Liver (tissue), 9 donors: ENCODE measurements around the gene EFCAB14. TPM values are rescaled to one million over a fixed set of nuclear protein-coding genes. Genes with fewer than 3 reads are reported as not detected.
"Not testable (repeated sequence)": the region's sequence is repeated elsewhere in the genome, so short reads cannot be mapped to it uniquely, and the experiment has no call there.

Experiments
- DNase-seq: peaks from one replicate; pipeline ENCODE4 v3.0.0-alpha.2; 2017; ENCODE audit warnings: low spot score
- H3K27ac ChIP-seq, 2 donors: one replicate each; pipeline ENCODE4 v1.7.0; 2013; ENCODE audit warnings: inconsistent platforms in 2 of 2, low read length in 2 of 2, control low read depth in 1 of 2, low read depth in 1 of 2, mild to moderate bottlenecking in 1 of 2
- H3K27me3 ChIP-seq, 4 donors: one replicate each; pipeline versions ENCODE4 v1.6.1 to v1.7.0; 2013; ENCODE audit warnings: low read length in 3 of 4, inconsistent platforms in 1 of 4, mild to moderate bottlenecking in 1 of 4, moderate library complexity in 1 of 4; ENCODE audit not compliant: control insufficient read depth in 4 of 4, insufficient read depth in 4 of 4
- H3K36me3 ChIP-seq, 4 donors: one replicate each; pipeline versions ENCODE4 v1.6.1 to v1.7.0; 2013; ENCODE audit warnings: low read length in 3 of 4, mild to moderate bottlenecking in 3 of 4, low read depth in 1 of 4, moderate library complexity in 1 of 4; ENCODE audit not compliant: control insufficient read depth in 4 of 4, insufficient read depth in 3 of 4
- H3K4me1 ChIP-seq, 4 donors: one replicate each; pipeline versions ENCODE4 v1.6.1 to v1.7.0; 2013; ENCODE audit warnings: low read length in 3 of 4, mild to moderate bottlenecking in 3 of 4, moderate library complexity in 1 of 4; ENCODE audit not compliant: control insufficient read depth in 4 of 4, insufficient read depth in 4 of 4
- H3K4me3 ChIP-seq, 3 donors: one replicate each; pipeline versions ENCODE4 v1.6.1 to v1.7.0; 2013; ENCODE audit warnings: low read length in 3 of 3, control low read depth in 1 of 3, low read depth in 1 of 3, mild to moderate bottlenecking in 1 of 3
- H3K9ac ChIP-seq, 2 donors: one replicate each; pipeline ENCODE4 v1.7.0; 2013; ENCODE audit warnings: low read length in 2 of 2, mild to moderate bottlenecking in 2 of 2, moderate library complexity in 2 of 2, control low read depth in 1 of 2, low read depth in 1 of 2
- H3K9me3 ChIP-seq, 4 donors: one replicate each; pipeline versions ENCODE4 v1.6.1 to v1.7.0; 2013; ENCODE audit warnings: low read length in 3 of 4; ENCODE audit not compliant: control insufficient read depth in 4 of 4
- EGR1 ChIP-seq, 2 donors: IDR thresholded peaks; 2 replicates each; pipeline ENCODE4 v1.6.1; 2016 to 2018; ENCODE audit warnings: antibody characterized with exemption in 2 of 2, low read depth in 2 of 2
- FOXA2 ChIP-seq: IDR thresholded peaks from 2 replicates; pipeline ENCODE4 v1.6.1; 2016; ENCODE audit warnings: antibody characterized with exemption
- GABPA ChIP-seq, 2 donors: IDR thresholded peaks in 1 of 2; conservative IDR thresholded peaks in 1 of 2; 2 replicates each; pipeline ENCODE4 v1.6.1; 2016; ENCODE audit warnings: antibody characterized with exemption in 2 of 2, mild to moderate bottlenecking in 1 of 2, moderate library complexity in 1 of 2
- HNF4A ChIP-seq, 2 donors: conservative IDR thresholded peaks; 2 replicates each; pipeline ENCODE4 v1.6.1; 2016; ENCODE audit warnings: antibody characterized with exemption in 2 of 2, mild to moderate bottlenecking in 2 of 2
- HNF4G ChIP-seq: IDR thresholded peaks from 2 replicates; pipeline ENCODE4 v1.6.1; 2016; ENCODE audit warnings: antibody characterized with exemption
- JUND ChIP-seq, 2 donors: IDR thresholded peaks; 2 replicates each; pipeline ENCODE4 v1.6.1; 2016; ENCODE audit warnings: antibody characterized with exemption in 2 of 2
- NR2F2 ChIP-seq: IDR thresholded peaks from 2 replicates; pipeline ENCODE4 v1.6.1; 2016; ENCODE audit warnings: antibody characterized with exemption
- RAD21 ChIP-seq, 2 donors: IDR thresholded peaks; 2 replicates each; pipeline ENCODE4 v1.6.1; 2016; ENCODE audit warnings: antibody characterized with exemption in 2 of 2, mild to moderate bottlenecking in 2 of 2
- RXRA ChIP-seq, 2 donors: IDR thresholded peaks; 2 replicates each; pipeline ENCODE4 v1.6.1; 2017 to 2018; ENCODE audit warnings: antibody characterized with exemption in 2 of 2, mild to moderate bottlenecking in 1 of 2
- SP1 ChIP-seq: IDR thresholded peaks from 2 replicates; pipeline ENCODE4 v1.6.1; 2018; ENCODE audit warnings: antibody characterized with exemption, mild to moderate bottlenecking
- TAF1 ChIP-seq: conservative IDR thresholded peaks from 2 replicates; pipeline ENCODE4 v1.6.1; 2016; ENCODE audit warnings: antibody characterized with exemption, mild to moderate bottlenecking
- WGBS: extraction: QIAGEN DNeasy Blood & Tissue Kit; methylation state at CpG from one replicate; pipeline ENCODE4 v1.1.7; 2013; 5-methylcytosine and 5-hydroxymethylcytosine counted together
- polyA plus RNA-seq, 2 donors: library from polyadenylated mRNA; stranded (reverse) in 1 of 2; unstranded in 1 of 2; fragments of 200-250 nt in 1 of 2; fragments of >200 nt in 1 of 2; fragmentation: Nextera tagmentation in 1 of 2; extraction: Ambion mirVana in 1 of 2; gene quantifications; one replicate each; pipeline versions ENCODE4 v1.2.1 to v1.2.3, GENCODE V29; 2013 to 2015
- total RNA-seq, 2 donors: library from RNA; depleted of rRNA; stranded (reverse); fragments of >200 nt; gene quantifications; one replicate each; pipeline ENCODE4 v1.2.3, GENCODE V29; 2014
- TF ChIP-seq, protein P1 (sequence below): IDR thresholded peaks from 2 replicates; pipeline ENCODE4 v1.6.1; 2016; ENCODE audit warnings: antibody characterized with exemption, mild to moderate bottlenecking
- TF ChIP-seq, protein P2 (sequence below): IDR thresholded peaks from 2 replicates; pipeline ENCODE4 v1.6.1; 2016; ENCODE audit warnings: antibody characterized with exemption
- TF ChIP-seq, protein P3 (sequence below): IDR thresholded peaks from 2 replicates; pipeline ENCODE4 v1.6.1; 2016; ENCODE audit warnings: antibody characterized with exemption
- TF ChIP-seq, protein P4 (sequence below): fragments of 150-350 bp; IDR thresholded peaks from 2 replicates; pipeline ENCODE4 v1.5.1; 2017; ENCODE audit warnings: improper control_type of control experiment, low read depth, low read length; ENCODE audit not compliant: missing input control
- donor health status: healthy.
- donor health status: healthy.
- donor health status: healthy.
- donor health status: healthy.
- donor health status: healthy.

EFCAB14 gene
- total and polyA plus RNA-seq, 4 donors = 14.8 to 34.6 (median 23.7) TPM

DNA sequence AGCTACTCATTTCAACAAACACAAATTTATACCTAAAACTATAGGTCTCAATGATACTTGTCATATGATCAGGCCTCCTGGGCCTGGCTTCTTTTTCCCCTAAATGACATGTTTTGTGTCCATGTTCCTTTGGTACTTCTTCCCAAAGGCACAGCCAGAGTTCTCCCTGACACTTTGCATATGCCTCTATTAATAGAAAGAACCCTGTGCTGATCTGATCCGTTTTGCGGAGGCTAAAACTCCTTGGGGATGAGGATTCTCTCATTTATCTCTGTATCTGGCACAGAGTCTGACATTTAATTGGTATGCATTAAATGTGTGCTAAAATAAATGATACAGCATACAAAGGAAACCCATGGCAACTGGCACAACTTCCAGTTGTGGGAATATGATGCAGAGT, 62.3 kb downstream of the EFCAB14 start (continued):
- TF ChIP-seq, protein P1, sequence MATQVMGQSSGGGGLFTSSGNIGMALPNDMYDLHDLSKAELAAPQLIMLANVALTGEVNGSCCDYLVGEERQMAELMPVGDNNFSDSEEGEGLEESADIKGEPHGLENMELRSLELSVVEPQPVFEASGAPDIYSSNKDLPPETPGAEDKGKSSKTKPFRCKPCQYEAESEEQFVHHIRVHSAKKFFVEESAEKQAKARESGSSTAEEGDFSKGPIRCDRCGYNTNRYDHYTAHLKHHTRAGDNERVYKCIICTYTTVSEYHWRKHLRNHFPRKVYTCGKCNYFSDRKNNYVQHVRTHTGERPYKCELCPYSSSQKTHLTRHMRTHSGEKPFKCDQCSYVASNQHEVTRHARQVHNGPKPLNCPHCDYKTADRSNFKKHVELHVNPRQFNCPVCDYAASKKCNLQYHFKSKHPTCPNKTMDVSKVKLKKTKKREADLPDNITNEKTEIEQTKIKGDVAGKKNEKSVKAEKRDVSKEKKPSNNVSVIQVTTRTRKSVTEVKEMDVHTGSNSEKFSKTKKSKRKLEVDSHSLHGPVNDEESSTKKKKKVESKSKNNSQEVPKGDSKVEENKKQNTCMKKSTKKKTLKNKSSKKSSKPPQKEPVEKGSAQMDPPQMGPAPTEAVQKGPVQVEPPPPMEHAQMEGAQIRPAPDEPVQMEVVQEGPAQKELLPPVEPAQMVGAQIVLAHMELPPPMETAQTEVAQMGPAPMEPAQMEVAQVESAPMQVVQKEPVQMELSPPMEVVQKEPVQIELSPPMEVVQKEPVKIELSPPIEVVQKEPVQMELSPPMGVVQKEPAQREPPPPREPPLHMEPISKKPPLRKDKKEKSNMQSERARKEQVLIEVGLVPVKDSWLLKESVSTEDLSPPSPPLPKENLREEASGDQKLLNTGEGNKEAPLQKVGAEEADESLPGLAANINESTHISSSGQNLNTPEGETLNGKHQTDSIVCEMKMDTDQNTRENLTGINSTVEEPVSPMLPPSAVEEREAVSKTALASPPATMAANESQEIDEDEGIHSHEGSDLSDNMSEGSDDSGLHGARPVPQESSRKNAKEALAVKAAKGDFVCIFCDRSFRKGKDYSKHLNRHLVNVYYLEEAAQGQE = no peak

DNA sequence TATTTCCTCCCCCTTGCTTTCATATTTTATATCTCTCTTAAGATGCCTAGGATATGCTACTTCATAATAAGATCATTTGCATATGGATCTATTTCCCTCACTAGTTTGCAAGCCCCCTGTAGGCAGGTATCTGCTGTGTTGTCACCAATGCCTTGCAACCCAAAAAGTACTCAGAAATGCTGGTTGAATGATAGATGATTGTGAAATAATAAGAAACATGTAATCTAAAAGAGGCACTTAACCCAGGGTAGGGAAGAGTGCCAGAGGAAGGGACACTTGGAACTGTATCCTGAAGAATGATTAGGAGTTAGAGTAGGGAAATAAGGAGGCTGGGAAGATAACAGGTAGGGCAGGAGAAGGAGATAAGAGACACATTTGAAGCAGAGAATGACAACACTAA, 63.1 kb downstream of the EFCAB14 start:
- Histone ChIP-seq H3K27me3 (no peaks in the 10 kb centered on the region), H3K27ac (no peak overlapping the region), H3K9ac (no peak overlapping the region), H3K4me3 (no peak overlapping the region), H3K9me3 (no peaks in the 10 kb centered on the region), H3K36me3 (peaks cover 0 to 46% (median 34%) of the 10 kb centered on the region in 4 donors), H3K4me1 (no peaks in the 10 kb centered on the region)
- no peak for DNase-seq
- no peak for TF ChIP-seq RAD21 (IDR thresholded peaks at IDR 0.05)
- no peak for TF ChIP-seq JUND (IDR thresholded peaks at IDR 0.05)
- TF ChIP-seq NR2F2 = no peak
- TF ChIP-seq FOXA2 = no peak
- no peak for TF ChIP-seq RXRA (IDR thresholded peaks at IDR 0.05)
- no peak for TF ChIP-seq SP1
- TF ChIP-seq, protein P2, sequence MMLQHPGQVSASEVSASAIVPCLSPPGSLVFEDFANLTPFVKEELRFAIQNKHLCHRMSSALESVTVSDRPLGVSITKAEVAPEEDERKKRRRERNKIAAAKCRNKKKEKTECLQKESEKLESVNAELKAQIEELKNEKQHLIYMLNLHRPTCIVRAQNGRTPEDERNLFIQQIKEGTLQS = no peak
- TF ChIP-seq, protein P1 = no peak
- no peak for TF ChIP-seq HNF4A (conservative IDR thresholded peaks at IDR 0.05)
- no peak for TF ChIP-seq GABPA (IDR thresholded peaks at IDR 0.05 in 1 of 2, conservative IDR thresholded peaks at IDR 0.05 in 1 of 2)
- no peak for TF ChIP-seq TAF1
- TF ChIP-seq EGR1 (IDR thresholded peaks at IDR 0.05; ENCODE audit: low read depth in 2 of 2) = no peak
- TF ChIP-seq, protein P3, sequence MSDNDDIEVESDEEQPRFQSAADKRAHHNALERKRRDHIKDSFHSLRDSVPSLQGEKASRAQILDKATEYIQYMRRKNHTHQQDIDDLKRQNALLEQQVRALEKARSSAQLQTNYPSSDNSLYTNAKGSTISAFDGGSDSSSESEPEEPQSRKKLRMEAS = no peak
- TF ChIP-seq HNF4G = no peak
- TF ChIP-seq, protein P4, sequence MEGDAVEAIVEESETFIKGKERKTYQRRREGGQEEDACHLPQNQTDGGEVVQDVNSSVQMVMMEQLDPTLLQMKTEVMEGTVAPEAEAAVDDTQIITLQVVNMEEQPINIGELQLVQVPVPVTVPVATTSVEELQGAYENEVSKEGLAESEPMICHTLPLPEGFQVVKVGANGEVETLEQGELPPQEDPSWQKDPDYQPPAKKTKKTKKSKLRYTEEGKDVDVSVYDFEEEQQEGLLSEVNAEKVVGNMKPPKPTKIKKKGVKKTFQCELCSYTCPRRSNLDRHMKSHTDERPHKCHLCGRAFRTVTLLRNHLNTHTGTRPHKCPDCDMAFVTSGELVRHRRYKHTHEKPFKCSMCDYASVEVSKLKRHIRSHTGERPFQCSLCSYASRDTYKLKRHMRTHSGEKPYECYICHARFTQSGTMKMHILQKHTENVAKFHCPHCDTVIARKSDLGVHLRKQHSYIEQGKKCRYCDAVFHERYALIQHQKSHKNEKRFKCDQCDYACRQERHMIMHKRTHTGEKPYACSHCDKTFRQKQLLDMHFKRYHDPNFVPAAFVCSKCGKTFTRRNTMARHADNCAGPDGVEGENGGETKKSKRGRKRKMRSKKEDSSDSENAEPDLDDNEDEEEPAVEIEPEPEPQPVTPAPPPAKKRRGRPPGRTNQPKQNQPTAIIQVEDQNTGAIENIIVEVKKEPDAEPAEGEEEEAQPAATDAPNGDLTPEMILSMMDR = no peak

DNA sequence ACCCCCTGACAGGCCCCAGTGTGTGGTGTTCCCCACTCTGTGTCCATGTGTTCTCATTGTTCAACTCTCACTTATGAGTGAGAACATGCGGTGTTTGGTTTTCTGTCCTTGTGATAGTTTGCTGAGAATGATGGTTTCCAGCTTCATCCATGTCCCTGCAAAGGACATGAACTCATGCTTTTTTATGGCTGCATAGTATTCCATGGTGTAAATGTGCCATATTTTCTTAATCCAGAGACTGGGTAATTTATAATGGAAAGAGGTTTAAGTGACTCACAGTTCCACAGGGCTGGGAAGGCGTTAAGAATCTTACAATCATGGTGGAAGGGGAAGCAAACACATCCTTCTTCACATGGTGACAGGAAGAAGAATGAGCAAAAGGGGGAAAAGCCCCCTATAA, 64.2 kb downstream of the EFCAB14 start:
- WGBS = 97% methylated on average over 2 of the region's 2 CpGs
- not testable (repeated sequence) for H3K4me1 ChIP-seq, H3K27me3 ChIP-seq, H3K9me3 ChIP-seq, H3K9ac ChIP-seq, DNase-seq, H3K4me3 ChIP-seq, H3K27ac ChIP-seq
- H3K36me3 ChIP-seq = peaks cover 0 to 50% (median 38%) of the 10 kb centered on the region in 4 donors
